ENCODE measurements around the gene SLC9B1.
"Not testable (repeated sequence)": the region's sequence is repeated elsewhere in the genome, so short reads cannot be mapped to it uniquely, and the experiment has no call there.

SLC9B1 gene

DNA sequence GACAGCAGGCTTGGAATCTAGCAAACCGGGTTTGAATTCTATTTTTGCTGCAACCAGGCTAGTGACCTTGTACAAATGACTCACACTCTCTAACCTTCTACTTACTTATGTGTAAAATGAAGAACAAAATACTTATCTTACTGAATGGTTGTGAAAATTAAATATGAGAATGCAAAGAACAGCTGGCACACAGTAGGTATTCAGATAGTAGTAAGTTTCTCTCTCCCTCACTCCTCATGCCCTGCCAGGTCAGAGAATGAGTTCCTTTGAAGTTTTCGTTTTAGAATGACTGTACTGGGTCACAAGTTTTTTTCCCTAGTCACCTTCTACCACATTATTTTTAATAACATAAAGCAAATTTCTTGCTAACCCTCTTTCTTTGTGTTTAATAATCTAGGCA, 117.7 kb downstream of the SLC9B1 start:
- in situ Hi-C loops (cut with HindIII; ENCODE audit: low pct_ligation_motif_present, low pct_unique_long_range_greater_than_20kb, low sequenced_read_pairs), result no loop called here
- DNase-seq, result no peak

DNA sequence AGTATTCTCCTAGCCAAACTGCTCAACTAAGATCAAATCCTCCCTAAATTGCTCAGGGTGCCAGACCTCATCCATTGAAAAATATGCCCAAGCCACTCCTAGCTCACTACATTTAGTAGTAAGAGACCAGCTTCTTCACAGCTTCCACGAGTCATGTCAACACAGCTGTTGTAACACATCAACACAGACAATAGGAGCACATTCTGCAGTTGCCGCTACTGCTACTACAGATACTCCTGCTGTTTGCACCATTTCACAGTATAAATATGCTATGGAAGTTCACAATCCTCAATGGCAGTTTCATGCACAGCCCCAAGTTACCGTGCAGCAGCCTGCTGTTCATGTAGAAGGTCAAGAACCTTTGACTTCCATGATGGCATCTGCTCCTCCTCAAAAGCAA, 121.9 kb downstream of the SLC9B1 start:
- in situ Hi-C loops (cut with HindIII; ENCODE audit: low pct_ligation_motif_present, low pct_unique_long_range_greater_than_20kb, low sequenced_read_pairs), result not testable (repeated sequence)

DNA sequence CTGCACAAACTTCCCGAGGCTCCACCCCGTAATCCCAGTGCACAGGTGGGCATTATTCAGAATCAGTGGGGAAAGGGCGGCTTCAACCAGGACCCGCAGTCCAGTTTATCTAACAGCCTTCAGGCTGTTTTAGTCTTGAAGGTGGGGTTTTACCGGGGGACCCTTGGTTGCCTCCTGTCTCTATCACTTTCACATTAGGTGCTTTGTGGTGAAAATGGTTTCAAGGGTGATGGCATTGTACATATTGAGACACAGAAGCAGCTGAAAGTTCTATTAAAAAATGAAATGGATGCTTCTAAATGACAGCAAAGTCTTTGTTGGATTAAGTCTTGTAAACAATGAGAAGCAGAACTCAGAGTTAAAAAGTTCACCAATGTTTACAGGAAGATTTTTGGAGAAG, 123.0 kb downstream of the SLC9B1 start:
- in situ Hi-C loops (cut with HindIII; ENCODE audit: low pct_ligation_motif_present, low pct_unique_long_range_greater_than_20kb, low sequenced_read_pairs); DNase-seq: not testable (repeated sequence)

More for the DNA sequence above, 121.9 kb downstream of the SLC9B1 start:
- not testable (repeated sequence) for DNase-seq

DNA sequence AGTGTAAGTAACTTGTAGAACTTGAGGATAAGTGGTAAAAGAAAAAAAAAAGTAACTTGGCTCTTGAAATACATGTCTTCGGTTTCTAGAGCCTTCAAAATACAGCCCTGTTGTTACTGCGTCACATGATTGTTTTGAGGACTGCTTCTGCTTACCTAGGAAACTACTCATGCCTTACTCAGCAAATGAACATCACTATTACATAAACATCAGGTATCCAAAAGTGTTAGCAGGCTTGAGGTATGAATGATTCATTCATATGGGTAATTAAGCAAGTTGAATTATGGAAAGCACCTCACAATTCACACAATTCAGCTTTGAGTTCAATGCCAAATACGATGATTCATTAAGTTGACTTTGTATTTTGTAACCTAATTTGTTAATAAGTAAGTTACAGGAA, 129.6 kb downstream of the SLC9B1 start:
- DNase-seq; in situ Hi-C loops (cut with HindIII; ENCODE audit: low pct_ligation_motif_present, low pct_unique_long_range_greater_than_20kb, low sequenced_read_pairs): not testable (repeated sequence)

DNA sequence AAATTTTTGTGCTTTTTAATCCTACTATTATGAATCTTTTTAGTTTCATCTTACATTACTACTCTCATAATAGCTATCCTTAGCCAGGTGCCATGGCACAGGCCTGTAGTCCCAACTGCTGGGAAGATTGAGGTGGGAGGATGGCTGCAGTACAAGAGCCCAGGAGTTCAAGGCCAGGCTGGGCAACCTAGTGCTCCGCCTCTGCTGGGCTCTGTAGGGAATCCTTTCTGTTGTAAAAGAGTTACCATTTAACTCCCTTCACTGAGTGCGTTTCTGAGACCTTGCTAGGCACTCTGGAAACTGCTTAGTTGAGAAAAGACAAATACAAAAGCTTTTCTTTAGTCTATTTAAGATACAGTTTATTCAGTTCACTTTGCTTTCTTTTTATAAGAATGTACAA, 130.9 kb downstream of the SLC9B1 start:
- in situ Hi-C loops (cut with HindIII; ENCODE audit: low pct_ligation_motif_present, low pct_unique_long_range_greater_than_20kb, low sequenced_read_pairs), result not testable (repeated sequence)

DNA sequence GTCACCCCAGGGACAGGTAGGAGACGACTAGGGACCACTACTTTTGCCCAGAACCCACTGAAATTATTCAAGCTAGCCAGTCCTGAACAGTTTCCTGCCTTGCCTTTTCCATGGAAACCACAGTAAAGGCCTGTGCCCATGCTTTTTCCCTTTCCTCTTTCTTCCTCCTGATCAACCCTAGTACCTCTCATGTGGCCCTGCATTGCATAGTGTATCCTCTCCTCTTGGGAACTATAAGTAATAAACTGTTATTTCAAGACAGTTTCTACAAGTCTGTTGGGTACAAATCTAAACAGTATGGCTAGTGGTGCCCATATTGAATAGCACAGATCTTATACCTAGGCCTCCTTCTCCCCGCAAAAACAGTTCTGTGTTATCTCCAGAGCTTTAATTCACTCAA, 136.2 kb downstream of the SLC9B1 start:
- in situ Hi-C loops (cut with HindIII; ENCODE audit: low pct_ligation_motif_present, low pct_unique_long_range_greater_than_20kb, low sequenced_read_pairs), result no loop called here

More for the DNA sequence above, 130.9 kb downstream of the SLC9B1 start:
- DNase-seq, result not testable (repeated sequence)

DNA sequence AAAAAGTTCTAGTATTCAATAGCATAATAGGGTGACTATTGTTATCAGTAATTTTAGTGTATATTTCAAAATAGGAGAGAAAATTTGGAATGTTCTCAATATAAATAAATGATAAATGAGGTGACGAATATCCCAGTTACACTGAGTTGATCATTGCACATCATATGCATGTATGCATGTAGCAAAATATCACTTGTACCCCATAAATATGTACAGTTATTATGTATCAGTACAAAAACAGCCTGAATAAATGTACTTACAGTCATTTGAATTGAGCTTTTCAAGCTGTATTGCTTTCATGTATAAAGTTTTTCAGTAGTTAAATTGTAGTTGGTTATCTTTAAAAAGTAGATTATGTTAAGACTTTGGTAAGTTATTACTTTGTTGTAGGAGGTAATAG, 138.2 kb downstream of the SLC9B1 start:
- DNase-seq, result no peak
- in situ Hi-C loops (cut with HindIII; ENCODE audit: low pct_ligation_motif_present, low pct_unique_long_range_greater_than_20kb, low sequenced_read_pairs), result no loop called here

More for the DNA sequence above, 136.2 kb downstream of the SLC9B1 start:
- DNase-seq, result no peak

DNA sequence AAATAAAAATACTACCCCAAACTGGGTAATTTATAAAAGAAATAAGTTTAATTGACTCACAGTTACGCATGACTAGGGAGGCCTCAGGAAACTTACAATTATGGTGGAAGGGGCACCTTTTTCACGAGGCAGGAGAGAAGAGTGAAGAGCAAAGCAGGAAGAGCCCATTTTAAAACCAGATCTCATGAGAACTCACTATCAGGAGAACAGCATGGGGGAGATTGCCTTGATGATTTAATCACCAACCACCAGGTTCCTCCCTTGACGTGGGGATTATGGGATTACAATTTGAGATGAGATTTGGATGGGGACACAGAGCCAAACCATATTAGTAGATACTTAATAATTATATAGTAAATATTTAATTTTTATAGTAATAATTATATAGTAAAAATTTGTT, 140.6 kb downstream of the SLC9B1 start:
- DNase-seq, result no peak
- in situ Hi-C loops (cut with HindIII; ENCODE audit: low pct_ligation_motif_present, low pct_unique_long_range_greater_than_20kb, low sequenced_read_pairs), result no loop called here

DNA sequence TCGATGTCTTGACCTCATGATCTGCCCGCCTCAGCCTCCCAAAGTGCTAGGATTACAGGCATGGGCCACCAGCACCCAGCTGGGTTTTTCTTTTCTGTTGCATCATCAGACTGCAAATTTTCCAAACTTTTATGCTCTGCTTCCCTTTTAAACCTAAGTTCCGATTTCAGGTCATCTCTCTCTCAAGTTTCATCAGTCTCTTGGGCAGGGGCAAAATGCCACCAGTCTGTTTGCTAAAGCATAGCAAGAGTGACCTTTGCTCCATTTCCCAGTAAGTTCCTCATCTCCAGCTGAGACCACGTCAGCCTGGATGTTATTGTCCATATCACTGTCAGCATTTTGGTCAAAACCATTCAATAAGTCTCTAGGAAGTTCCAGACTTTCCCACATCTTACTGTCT, 141.2 kb downstream of the SLC9B1 start:
- in situ Hi-C loops (cut with HindIII; ENCODE audit: low pct_ligation_motif_present, low pct_unique_long_range_greater_than_20kb, low sequenced_read_pairs); DNase-seq: not testable (repeated sequence)

DNA sequence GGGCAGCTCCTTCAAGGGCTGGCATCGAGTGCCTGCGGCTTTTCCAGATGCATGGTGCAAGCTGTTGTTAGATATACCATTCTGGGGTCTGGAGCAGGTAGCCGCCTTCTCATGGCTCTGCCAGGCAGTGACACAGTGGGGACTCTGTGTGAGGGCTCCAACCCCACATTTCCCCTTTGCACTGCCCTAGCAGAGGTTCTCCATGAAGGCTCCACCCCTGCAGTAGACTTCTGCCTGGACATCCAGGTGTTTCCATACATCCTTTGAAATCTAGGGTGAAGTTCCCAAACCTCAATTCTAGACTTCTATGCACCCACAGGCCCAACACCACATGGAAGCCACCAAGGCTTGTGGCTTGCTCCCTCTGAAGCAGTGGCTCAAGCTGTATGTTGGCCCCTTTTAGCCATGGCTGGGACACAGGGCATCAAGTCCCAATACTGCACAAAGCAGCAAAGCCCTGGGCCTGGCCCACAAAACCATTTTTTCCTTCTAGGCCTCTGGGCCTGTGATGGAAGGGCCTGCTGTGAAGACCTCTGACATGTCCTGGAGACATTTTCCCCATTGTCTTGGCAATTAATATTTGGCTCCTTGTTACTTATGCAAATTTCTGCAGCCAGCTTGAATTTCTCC, 141.9 kb downstream of the SLC9B1 start:
- DNase-seq; in situ Hi-C loops (cut with HindIII; ENCODE audit: low pct_ligation_motif_present, low pct_unique_long_range_greater_than_20kb, low sequenced_read_pairs): not testable (repeated sequence)

DNA sequence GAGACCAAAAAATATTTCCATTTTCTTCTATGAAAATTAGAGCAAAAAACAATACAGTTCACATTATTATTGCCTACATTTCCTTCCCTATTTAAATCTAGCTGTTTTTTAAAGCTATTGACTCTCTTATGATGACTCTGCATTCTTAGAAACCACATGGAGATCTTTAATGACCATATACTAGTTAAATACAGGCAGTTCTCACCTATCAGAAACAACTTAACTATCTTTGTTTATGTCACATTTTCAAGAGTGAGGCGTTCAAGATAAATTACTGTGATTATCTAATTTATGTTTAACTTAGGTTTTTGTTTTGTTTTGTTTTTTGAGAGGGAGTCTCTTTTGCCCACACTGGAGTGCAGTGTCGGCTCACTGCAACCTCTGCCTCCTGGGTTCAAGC, 147.7 kb downstream of the SLC9B1 start:
- DNase-seq, result no peak
- in situ Hi-C loops (cut with HindIII; ENCODE audit: low pct_ligation_motif_present, low pct_unique_long_range_greater_than_20kb, low sequenced_read_pairs), result no loop called here

DNA sequence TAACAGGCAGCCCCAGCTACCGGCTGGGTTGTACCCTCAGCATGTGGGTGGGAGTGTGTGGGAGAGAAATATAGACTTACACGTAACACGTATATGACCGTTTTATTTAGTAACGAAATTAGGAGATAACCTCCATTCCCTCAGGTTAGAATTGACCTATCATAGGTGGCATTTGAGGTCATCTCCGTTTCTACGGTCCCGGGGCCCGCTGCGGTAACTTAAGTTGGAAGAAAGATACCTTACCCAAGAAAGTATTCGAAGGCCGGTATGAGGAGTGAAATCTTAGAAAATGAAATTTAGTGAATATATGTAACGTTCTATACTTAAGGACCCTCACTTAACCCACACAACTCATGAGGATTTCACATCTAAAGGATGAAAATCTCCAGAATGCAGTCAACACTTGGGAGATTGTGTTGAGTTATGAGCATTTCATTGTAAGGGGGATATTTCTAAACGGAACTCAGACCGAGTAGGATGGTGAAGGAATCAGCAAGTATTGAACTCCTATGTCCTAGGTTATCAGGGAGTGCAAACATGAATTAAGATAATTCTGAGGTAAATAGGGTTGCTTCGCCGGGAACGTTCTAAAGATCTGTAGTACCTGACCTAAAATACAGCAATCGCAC, 149.8 kb downstream of the SLC9B1 start:
- DNase-seq, result no peak
- in situ Hi-C loops (cut with HindIII; ENCODE audit: low pct_ligation_motif_present, low pct_unique_long_range_greater_than_20kb, low sequenced_read_pairs), result no loop called here

DNA sequence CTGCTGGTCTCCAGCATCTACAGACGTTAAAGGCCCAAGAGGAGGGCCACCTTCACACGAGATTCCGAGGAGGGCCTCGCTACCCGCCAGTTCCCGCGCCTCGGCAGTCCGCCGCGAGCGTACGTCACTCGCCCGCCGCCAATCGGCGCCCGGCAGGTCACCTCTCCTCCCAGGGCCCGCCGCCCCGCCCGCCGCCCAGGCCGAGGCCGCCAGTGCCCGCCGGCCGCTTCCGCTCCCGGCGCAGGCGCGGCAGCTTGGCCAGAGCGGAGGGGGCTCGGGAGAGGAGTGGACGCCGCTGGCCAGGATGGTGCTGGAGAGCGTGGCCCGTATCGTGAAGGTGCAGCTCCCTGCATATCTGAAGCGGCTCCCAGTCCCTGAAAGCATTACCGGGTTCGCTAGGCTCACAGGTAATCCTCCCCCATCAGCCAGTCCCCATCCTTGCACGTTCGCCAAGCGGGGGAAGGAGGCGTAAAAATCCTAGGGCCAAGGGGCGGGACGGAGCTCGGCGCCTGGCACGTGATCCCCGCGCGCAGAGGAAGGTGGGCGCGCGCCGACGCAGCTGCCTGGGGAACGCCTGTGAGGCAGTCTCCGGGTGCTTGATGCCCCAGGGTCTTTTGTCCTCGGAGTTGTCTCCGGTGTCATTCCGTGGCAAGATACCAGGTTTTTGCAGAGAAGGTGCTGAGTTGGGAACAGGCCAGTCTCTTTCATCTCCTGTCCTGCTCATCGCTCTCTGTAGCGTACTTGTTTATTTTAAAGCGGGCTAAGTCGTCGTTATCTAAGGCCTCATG, 150.5 kb downstream of the SLC9B1 start, which contains the start of gene CISD2:
Gene CISD2, plus strand, starts transcription at position 212 of the 788 bp plus-strand sequence. Its CDS starts 93 bp downstream, at position 305.
- in situ Hi-C loops (cut with HindIII; ENCODE audit: low pct_ligation_motif_present, low pct_unique_long_range_greater_than_20kb, low sequenced_read_pairs), result no loop called here
- peak; percentile 90 for DNase-seq

DNA sequence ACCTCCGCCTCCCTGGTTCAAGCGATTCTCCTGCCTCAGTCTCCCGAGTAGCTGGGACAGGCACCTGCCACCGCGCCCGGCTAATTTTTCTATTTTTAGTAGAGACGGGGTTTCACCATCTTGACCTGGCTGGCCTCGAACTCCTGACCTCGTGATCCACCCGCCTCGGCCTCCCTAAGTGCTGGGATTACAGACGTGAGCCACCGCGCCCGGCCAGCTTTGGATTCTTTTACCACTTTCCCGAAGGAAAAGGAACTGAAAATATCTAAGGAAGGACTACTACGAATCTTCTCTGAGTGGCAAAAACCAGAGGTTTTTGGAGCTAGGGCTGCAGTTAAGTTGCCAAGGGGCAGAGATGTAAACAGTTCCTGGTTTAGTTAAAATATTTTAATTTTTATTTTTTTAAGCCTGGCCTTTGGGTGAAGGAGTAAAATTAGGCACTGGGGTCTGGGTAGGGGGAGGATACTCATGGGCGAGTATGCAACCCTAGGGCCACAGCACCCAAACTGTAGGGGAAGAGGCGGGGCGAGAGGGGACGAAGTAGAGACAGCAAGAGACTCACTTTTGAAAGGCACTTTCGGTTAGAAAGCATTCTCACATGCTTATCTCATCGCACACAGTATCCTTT, 151.2 kb downstream of the SLC9B1 start:
- DNase-seq, result no peak
- in situ Hi-C loops (cut with HindIII; ENCODE audit: low pct_ligation_motif_present, low pct_unique_long_range_greater_than_20kb, low sequenced_read_pairs), result no loop called here

DNA sequence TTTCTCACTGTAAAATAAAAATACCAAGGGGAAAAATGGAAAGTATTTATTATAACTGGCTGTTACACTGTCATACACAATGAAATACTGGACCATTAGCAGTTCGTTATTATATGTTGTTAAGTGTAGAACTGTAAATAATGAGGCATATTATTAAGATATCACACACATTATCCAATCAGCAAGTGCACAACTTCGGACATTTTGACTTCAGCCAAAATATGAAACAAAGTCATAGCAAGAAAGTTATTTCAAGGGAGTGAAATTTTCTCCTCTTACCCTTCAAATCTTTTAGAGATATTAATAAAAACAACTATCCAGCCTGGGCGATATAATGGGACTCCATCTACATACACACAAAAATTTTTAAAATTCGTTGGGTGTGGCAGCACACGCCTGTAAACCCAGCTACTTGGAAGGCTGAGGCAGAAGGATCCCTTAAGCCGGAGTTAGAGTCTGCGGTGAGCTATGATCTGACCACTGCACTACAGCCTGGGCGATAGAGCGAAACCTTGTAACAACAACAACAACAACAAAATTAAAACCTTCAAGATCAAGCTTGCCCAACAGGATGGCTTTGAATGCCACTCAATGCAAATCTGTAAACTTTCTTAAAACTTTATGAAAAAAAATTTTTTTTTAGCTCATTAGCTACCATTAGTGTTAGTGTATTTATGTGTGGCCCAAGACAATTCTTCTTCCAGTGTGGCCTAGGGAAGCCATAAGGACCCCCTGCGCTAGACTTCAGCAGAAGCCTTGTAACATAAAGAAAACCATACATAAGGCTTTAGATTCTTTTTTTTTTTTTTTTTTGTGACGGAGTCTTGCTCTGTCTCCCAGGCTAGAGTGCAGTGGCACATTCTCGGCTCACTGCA, 152.0 kb downstream of the SLC9B1 start:
- in situ Hi-C loops (cut with HindIII; ENCODE audit: low pct_ligation_motif_present, low pct_unique_long_range_greater_than_20kb, low sequenced_read_pairs), result no loop called here
- peak; percentile 51 for DNase-seq

DNA sequence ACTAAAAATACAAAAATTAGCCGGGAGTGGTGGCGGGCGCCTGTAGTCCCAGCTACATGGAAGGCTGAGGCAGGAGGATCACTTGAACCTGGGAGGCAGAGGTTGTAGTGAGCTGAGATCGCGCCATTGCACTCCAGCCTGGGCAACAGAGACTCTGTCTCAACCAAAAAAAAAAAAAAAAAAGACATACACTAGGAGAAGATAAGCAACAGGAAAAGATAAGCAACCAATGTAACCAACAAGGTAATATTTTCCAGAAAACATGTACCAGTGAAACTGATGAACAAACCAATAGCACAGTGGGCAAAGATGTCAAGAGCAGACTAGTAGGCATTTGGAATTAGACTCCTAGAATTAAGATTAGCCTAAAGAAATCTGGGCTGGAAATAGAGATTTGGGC, 154.2 kb downstream of the SLC9B1 start:
- in situ Hi-C loops (cut with HindIII; ENCODE audit: low pct_ligation_motif_present, low pct_unique_long_range_greater_than_20kb, low sequenced_read_pairs); DNase-seq: not testable (repeated sequence)

DNA sequence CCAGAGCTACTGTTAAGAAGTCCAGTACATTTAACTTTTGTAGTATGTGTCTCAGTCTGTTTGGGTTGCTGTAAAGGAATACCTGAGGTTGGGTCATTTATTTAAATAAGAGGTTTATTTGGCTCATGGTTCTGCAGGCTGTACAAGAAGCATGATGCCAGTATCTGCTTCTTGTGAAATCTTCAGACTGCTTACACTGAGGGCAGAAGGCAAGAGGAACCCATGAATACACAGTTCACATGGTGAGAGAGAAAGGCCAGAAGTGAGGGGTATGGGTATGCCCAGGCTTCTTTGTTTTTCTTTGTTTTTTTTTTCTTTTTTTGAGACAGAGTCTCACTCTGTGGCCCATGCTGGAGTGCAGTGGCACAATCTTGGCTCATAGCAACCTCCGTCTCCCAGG, 156.8 kb downstream of the SLC9B1 start:
- in situ Hi-C loops (cut with HindIII; ENCODE audit: low pct_ligation_motif_present, low pct_unique_long_range_greater_than_20kb, low sequenced_read_pairs), result no loop called here
- no peak for DNase-seq

DNA sequence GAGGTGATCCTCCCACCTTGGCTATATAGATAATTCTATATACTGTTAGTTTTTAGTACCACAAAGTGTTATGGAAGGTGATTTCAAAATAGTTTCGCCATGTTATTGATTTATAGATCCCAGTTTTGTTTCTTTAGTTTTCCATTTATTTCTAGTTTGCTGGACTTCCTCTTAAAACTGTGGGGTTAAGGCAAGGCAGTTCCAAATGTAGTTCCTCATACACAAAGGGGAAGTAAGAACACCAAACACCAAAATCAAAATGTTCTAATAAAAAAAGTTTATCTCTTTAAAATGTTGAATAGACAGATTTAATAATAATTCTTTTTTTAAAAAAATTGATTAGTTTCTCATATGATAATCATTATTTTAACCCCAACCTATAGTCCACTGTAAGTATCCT, 157.5 kb downstream of the SLC9B1 start:
- DNase-seq, result no peak
- in situ Hi-C loops (cut with HindIII; ENCODE audit: low pct_ligation_motif_present, low pct_unique_long_range_greater_than_20kb, low sequenced_read_pairs), result no loop called here
